ENCODE results near the gene USH1C. TPM values are rescaled to one million over a fixed set of nuclear protein-coding genes. Genes with fewer than 3 reads are reported as not detected.

USH1C gene
- total RNA-seq = 0.62 TPM

DNA sequence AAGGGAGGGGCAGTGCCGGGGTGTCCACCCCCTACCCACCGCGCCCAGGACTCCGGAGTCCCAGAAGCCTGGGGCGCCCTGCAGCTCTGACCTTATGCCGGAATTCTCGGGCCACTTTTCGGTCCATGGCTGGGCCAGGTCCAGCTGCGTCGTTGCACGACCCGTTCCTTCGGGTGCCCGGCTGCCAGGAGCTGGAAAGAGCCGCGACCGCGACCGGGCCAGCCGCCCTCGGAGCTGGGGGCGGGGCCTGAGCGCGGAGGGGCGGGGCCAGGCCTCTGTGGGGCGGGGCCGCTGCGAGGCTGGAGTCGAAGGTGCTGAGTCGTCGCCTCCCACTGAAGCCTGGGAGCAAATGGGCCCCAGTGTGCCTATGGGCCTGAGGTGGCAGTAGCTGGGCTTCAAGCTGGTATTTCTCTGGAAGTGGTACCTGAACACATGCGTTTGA, at the start of gene USH1C:
TSS of gene USH1C (minus strand) at position 236 of the 442 bp plus-strand sequence. CDS start at position 127, 109 bp downstream.
- DNase-seq = no peak

- DNase-seq = no peak
These were observed 49.4 kb upstream of the USH1C start for GRCh38 chr11:17593466-17594245.

GRCh38 chr11:17591293-17591692, 47.1 kb upstream of the USH1C start:
- no peak for DNase-seq

DNA sequence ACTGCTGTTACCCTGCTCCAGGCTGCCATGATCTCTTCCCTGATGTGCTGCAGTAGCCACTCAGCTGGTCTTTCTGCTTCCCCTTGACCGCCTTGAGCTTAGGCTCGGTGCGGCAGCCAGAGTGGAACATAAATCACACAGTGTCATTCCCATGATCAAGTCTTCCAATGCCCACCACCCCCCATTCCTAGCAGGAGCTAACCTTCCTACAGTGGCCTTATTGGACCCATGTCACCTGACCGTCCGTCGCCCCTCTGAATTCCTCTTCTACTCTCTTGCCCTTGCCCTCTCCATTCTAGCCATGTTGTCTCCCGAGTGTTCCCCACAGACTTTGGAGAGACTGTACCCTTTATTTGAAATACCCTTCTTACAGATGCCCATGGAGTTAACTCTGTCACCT, 46.2 kb upstream of the USH1C start:
- DNase-seq = no peak

DNA sequence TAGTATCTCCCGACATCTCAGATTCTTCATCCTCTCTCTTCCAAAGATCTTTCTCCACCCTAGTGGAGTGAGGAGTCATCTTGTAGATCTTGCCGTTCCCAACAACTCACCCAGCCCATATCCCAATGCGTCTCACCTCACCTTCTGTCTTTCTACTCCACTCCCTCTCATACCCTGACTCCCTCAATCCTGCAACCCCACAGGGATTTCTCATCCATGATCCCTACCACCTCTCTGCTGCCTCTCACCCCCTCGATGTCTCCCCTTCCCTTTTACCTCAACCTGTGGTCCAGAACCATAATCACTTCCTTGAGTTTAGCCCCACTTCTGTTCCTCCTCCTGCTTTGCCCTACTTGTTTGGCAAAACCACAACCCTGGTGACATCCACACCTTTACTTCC, 44.5 kb upstream of the USH1C start:
- no peak for DNase-seq

GRCh38 chr11:17588166-17588565, 44.0 kb upstream of the USH1C start:
- DNase-seq = no peak

- no peak for DNase-seq
These were observed 41.9 kb upstream of the USH1C start for GRCh38 chr11:17585911-17586695.

DNA sequence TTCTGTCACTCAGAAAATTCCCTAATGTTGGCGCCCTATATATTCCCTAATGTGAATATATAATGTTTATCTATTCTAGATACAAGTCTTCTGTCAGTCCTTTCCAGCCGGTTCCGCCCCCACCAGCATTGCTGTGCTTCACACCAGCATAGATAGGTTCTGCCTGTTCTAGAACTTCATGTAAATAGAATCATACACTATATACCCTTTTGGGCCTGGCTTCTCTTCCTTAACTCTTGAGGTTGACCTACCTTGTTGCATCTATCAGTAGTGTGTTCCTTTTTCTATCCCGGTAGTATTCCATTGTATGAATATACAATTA, 37.5 kb upstream of the USH1C start:
- no peak for DNase-seq

DNA sequence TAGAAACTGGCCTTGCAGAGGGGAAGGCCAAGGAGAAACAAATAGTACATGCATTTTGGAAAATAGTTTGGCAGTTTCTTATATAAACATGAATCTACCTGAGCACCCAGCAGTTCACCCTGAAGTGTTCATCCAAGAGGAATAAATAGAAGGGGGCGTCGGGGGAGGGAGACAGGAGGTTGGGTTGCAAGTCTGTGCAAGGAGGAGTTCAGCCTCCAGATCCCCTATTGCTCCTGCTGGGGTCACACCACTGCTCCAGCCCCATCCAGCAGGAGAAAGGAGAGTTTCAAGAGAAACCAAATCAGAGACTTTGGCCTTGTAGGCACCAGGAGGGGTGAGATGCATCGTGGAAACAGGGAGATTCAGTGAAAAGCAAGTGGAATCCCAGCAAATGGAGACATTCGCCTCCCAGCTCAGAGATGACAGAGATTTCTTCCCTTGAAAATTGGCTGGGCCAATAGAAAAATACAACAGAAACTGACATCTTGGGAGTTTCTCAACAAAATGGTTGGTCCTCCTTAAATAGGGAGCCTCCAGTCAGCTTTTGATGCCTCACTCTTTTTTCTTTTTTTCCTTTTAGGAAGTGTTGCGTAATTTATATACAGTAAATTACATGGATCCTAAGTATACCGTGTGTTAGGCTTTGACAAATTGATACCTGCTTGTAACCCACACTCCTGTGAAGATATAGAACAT, 37.0 kb upstream of the USH1C start:
- no peak for DNase-seq

DNA sequence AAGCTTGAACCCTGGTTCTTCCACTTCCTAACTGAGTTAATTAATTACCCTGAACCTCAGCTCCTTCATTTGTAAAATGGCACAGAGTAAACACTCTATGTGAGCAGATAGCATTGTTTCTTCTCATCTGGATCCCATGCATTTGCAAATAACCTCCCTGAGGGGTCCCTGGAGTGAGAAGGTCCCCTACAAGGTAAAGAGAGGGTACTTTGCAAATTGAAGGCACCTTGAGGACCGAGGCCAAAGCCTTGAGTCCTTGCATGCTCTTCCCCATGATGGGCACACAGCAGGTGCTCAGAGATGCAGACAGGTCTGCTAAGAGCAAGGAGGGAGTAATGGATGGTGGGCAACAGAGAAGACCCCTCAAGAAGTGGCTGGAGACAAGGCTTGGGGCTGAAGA, 36.1 kb upstream of the USH1C start:
- no peak for DNase-seq

DNA sequence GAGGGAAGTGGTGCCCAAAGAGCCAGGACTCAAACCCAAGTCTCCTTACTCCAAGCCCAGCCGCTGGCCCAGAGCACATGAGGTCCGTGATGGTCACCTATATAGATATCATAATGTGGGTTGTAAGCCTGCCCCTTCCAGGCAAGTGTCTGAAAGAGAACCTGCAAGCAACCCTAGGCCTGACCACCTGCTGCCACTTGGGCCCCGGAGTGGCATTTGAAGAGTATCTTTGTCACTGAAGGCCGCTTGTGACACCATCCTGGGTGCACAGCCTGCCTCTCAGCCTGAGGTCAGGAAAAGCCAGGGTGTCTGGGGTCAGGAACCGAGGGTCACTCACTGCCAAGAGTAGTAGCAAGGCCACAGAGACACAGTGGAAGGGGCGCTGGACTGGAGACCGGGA, 35.2 kb upstream of the USH1C start:
- no peak for DNase-seq

DNA sequence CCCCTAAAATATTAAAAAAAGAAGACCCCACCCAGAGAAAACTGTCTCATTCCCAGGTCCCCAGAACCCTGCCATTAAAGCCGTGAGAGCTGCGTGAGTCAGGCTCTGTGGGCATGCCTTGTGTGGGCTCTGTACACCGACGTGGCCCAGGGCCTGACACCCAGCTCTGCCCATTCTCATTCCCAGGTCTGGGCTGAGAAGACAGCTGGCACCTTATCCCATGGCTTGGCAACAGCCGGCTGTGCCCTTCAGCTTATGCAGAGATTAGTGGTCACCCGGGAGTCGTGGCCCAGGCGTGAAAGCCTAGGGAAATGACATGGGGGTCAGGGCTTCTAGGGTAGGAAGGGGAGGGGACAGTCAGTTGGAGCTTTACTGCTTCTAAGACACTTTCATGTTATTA, 34.7 kb upstream of the USH1C start:
- DNase-seq = no peak

GRCh38 chr11:17578296-17578695, 34.1 kb upstream of the USH1C start:
- no peak for DNase-seq

GRCh38 chr11:17575431-17576425, 31.5 kb upstream of the USH1C start:
- DNase-seq = no peak

DNA sequence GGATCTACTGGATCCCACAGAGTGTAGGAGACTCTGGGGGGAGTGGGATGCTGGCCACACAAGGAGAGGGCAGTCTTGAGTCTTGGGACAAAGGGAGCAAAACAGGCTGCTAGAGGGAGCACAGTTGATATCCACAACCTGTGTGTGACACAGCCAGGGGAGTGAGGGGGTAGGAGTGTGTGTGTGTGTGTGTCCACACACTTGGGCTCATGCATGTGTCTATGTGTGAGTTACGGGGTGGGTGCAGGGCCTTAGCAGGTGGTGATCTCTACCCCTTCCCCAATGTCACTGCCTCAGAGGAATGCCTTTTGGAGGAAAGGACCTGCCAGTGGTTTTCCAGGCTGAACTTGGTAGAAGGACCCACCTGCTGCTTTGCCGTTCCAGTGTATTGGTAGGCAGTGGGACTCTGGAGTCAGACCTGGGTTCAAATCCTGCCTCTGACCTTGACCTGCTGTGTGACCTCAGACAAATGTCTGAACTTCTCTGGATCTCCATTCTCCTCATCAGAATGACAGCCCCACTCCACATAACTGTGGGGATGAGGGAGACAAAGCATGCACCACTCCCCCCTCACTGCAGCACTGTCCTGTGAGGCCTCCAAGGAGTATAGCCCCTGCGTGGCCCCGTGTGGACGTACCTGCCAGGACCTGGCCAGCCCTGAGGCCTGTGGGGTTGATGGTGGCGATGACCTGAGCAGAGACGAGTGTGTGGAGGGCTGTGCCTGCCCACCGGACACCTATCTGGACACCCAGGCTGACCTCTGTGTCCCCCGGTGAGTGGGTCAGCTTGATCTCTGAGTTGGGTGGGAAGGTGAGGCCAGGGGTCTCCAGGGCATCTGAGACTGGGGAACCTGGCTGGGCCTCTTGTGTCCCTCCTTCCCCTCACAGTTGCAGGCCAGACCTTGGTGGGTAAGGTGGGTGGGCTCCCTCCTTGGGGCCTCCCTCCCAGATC, 30.2 kb upstream of the USH1C start:
- DNase-seq = no peak

DNA sequence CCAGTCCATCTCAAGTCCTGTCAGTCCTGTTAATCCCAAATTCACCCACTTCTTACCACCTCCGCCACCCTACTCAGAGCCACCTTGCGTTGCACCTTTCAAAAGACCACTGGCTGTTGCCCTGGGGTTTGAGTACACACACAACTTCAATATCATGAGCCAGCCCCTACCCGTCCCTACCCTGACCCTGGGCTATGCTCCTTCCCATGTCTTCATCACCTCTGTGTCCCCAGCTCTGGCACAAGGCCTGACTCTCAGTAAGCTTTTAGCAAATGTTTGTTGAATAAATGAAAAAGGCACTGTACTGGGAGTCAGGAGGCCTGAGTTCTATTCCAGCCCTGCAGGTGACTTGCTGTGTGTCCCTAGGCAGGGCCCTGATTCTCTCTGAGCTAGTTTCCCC, 29.3 kb upstream of the USH1C start:
- DNase-seq = no peak

DNA sequence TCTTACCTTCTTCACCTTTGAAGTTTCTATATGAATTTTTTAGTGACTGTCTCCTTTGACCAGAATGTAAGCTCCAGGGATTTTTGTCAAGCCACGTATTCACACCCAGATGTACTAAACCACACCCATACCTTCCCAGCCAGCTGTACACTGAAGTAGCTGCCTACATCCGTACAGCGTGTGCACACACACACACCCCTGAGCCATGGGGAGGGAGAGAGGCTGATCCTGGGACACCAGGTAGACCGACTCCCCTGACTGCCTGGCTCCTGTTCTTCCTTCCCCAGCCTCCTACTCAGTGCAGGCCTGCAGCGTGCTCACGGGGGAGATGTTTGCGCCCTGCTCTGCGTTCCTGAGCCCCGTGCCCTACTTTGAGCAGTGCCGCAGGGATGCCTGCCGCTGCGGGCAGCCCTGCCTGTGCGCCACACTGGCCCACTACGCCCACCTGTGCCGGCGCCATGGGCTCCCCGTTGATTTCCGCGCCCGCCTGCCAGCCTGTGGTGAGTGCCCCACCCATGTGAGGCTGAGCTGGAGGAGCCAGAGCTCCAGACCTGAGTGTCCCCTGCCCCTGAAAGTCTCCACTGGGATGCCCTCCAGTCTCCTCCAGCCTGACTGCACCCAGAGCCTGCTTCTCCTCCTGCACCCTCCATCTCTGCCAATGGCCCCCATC, 28.7 kb upstream of the USH1C start:
- DNase-seq = peak; percentile 12

GRCh38 chr11:17572359-17572690, 28.1 kb upstream of the USH1C start:
- no peak for DNase-seq

- no peak for DNase-seq
These were observed 27.5 kb upstream of the USH1C start for GRCh38 chr11:17571431-17572358.
